WTC11 (cell line): ENCODE data around the gene ATP13A2. TPM values are rescaled to one million over a fixed set of nuclear protein-coding genes. Genes with fewer than 3 reads are reported as not detected.

Experiments used
- ATAC-seq: fragments of 200-7000 bp; cut with Tn5 transposase; 2 replicates; pipeline ENCODE4 v1.10.0; 2021; ENCODE audit warnings: mild to moderate bottlenecking, moderate library complexity
- CTCF ChIA-PET: fragments of 300-600 bp; sonication (Branson Sonifier 250); formaldehyde crosslinking; loops from one replicate; lab custom pipeline; 2021; ENCODE audit warnings: antibody characterized with exemption; lab: Charles Lee
- POLR2A ChIA-PET: fragments of 350-600 bp; sonication (Branson Sonifier 250); formaldehyde crosslinking; loops from one replicate; lab custom pipeline; 2021; ENCODE audit warnings: antibody characterized with exemption; lab: Charles Lee
- DNase-seq: peaks from one replicate; pipeline ENCODE4 v3.0.0; 2021; ENCODE audit warnings: low spot score
- H3K27ac Mint-ChIP-seq: 2 replicates; pipeline ENCODE4 v1.8.0; 2021; ENCODE audit warnings: mixed read lengths
- H3K27me3 Mint-ChIP-seq: 2 replicates; pipeline ENCODE4 v1.8.0; 2021; ENCODE audit warnings: low read depth, mild to moderate bottlenecking, moderate library complexity, mixed read lengths
- H3K36me3 Mint-ChIP-seq: 2 replicates; pipeline ENCODE4 v1.8.0; 2021; ENCODE audit warnings: mixed read lengths
- H3K4me1 Mint-ChIP-seq: 2 replicates; pipeline ENCODE4 v1.8.0; 2022; ENCODE audit warnings: mixed read lengths
- H3K4me3 Mint-ChIP-seq: 2 replicates; pipeline ENCODE4 v1.8.0; 2021; ENCODE audit warnings: mild to moderate bottlenecking, moderate library complexity, mixed read lengths
- H3K9me3 Mint-ChIP-seq: 2 replicates; pipeline ENCODE4 v1.8.0; 2021; ENCODE audit warnings: mixed read lengths
- ETV6 ChIP-seq: sonication (generic); formaldehyde crosslinking; IDR thresholded peaks from 2 replicates; pipeline ENCODE4 v1.8.1; 2022; ENCODE audit warnings: mild to moderate bottlenecking, missing genetic modification reagents
- HMGA2 ChIP-seq: fragments of 250-450 bp; sonication (Bioruptor Pico); IDR thresholded peaks from 2 replicates; pipeline ENCODE4 v1.4.0; 2021; ENCODE audit warnings: mild to moderate bottlenecking, moderate library complexity
- KAT7 ChIP-seq: sonication (generic); formaldehyde crosslinking; IDR thresholded peaks from 2 replicates; pipeline ENCODE4 v1.8.1; 2023; ENCODE audit warnings: missing genetic modification reagents, mild to moderate bottlenecking, borderline replicate concordance
- NFATC4 ChIP-seq: fragments of 250-450 bp; sonication (Bioruptor Pico); IDR thresholded peaks from 2 replicates; pipeline ENCODE4 v1.9.0; 2021; ENCODE audit warnings: mild to moderate bottlenecking
- NFYB ChIP-seq: sonication (generic); formaldehyde crosslinking; conservative IDR thresholded peaks from 2 replicates; pipeline ENCODE4 v1.8.0; 2022; ENCODE audit warnings: low read depth, missing genetic modification reagents
- OVOL2 ChIP-seq: fragments of 250-450 bp; sonication (Bioruptor Pico); IDR thresholded peaks from 2 replicates; pipeline ENCODE4 v1.9.0; 2021; ENCODE audit warnings: mild to moderate bottlenecking, borderline replicate concordance
- RELA ChIP-seq: sonication (generic); formaldehyde crosslinking; IDR thresholded peaks from 2 replicates; pipeline ENCODE4 v1.8.1; 2022; ENCODE audit warnings: missing genetic modification reagents, mild to moderate bottlenecking, borderline replicate concordance
- SMAD3 ChIP-seq: sonication (generic); formaldehyde crosslinking; IDR thresholded peaks from 2 replicates; pipeline ENCODE4 v1.8.0; 2022; ENCODE audit warnings: missing genetic modification reagents, mild to moderate bottlenecking, borderline replicate concordance
- SP1 ChIP-seq: sonication (generic); formaldehyde crosslinking; conservative IDR thresholded peaks from 2 replicates; pipeline ENCODE4 v1.8.1; 2022; ENCODE audit warnings: missing genetic modification reagents
- TCF7 ChIP-seq: sonication (generic); formaldehyde crosslinking; IDR thresholded peaks from 2 replicates; pipeline ENCODE4 v1.8.0; 2022; ENCODE audit warnings: mild to moderate bottlenecking, low read depth, missing genetic modification reagents, moderate library complexity
- TEAD1 ChIP-seq: sonication (generic); formaldehyde crosslinking; IDR thresholded peaks from 2 replicates; pipeline ENCODE4 v1.8.0; 2022; ENCODE audit warnings: mild to moderate bottlenecking, missing genetic modification reagents
- ZNF121 ChIP-seq: sonication (generic); formaldehyde crosslinking; IDR thresholded peaks from 2 replicates; pipeline ENCODE4 v1.8.0; 2023; ENCODE audit warnings: missing genetic modification reagents
- ZNF219 ChIP-seq: sonication (generic); formaldehyde crosslinking; IDR thresholded peaks from 2 replicates; pipeline ENCODE4 v1.8.0; 2023; ENCODE audit warnings: missing genetic modification reagents, mild to moderate bottlenecking, borderline replicate concordance
- ZNF232 ChIP-seq: sonication (generic); formaldehyde crosslinking; IDR thresholded peaks from 2 replicates; pipeline ENCODE4 v1.8.0; 2022; ENCODE audit warnings: mild to moderate bottlenecking, missing genetic modification reagents
- ZNF416 ChIP-seq: fragments of 250-450 bp; sonication (Bioruptor Pico); IDR thresholded peaks from 2 replicates; pipeline ENCODE4 v1.9.0; 2021; ENCODE audit warnings: mild to moderate bottlenecking, inconsistent platforms
- total RNA-seq: library from RNA; stranded (reverse); gene quantifications from 3 replicates; pipeline ENCODE4 v1.2.3, GENCODE V29; 2021
- TF ChIP-seq, protein P1 (sequence below): fragments of 250-450 bp; sonication (Bioruptor Pico); IDR thresholded peaks from 2 replicates; pipeline ENCODE4 v1.9.0; 2021; ENCODE audit warnings: mild to moderate bottlenecking
- TF ChIP-seq, protein P2 (sequence below): fragments of 250-450 bp; sonication (Bioruptor Pico); IDR thresholded peaks from 2 replicates; pipeline ENCODE4 v1.9.0; 2021; ENCODE audit warnings: mild to moderate bottlenecking, borderline replicate concordance
- TF ChIP-seq, protein P3 (sequence below): sonication (generic); formaldehyde crosslinking; IDR thresholded peaks from 2 replicates; pipeline ENCODE4 v1.8.0; 2022; ENCODE audit warnings: mild to moderate bottlenecking, missing genetic modification reagents
- TF ChIP-seq, protein P4 (sequence below): sonication (generic); formaldehyde crosslinking; IDR thresholded peaks from 2 replicates; pipeline ENCODE4 v1.8.0; 2023; ENCODE audit warnings: missing genetic modification reagents
- TF ChIP-seq, protein P5 (sequence below): sonication (generic); formaldehyde crosslinking; IDR thresholded peaks from 2 replicates; pipeline ENCODE4 v1.8.0; 2022; ENCODE audit warnings: missing genetic modification reagents
- TF ChIP-seq, protein P6 (sequence below): sonication (generic); formaldehyde crosslinking; conservative IDR thresholded peaks from 2 replicates; pipeline ENCODE4 v1.8.1; 2022; ENCODE audit warnings: mild to moderate bottlenecking, missing genetic modification reagents

ATP13A2 gene
- total RNA-seq, 1 experiment from 2014 or later: 95.9 TPM

DNA sequence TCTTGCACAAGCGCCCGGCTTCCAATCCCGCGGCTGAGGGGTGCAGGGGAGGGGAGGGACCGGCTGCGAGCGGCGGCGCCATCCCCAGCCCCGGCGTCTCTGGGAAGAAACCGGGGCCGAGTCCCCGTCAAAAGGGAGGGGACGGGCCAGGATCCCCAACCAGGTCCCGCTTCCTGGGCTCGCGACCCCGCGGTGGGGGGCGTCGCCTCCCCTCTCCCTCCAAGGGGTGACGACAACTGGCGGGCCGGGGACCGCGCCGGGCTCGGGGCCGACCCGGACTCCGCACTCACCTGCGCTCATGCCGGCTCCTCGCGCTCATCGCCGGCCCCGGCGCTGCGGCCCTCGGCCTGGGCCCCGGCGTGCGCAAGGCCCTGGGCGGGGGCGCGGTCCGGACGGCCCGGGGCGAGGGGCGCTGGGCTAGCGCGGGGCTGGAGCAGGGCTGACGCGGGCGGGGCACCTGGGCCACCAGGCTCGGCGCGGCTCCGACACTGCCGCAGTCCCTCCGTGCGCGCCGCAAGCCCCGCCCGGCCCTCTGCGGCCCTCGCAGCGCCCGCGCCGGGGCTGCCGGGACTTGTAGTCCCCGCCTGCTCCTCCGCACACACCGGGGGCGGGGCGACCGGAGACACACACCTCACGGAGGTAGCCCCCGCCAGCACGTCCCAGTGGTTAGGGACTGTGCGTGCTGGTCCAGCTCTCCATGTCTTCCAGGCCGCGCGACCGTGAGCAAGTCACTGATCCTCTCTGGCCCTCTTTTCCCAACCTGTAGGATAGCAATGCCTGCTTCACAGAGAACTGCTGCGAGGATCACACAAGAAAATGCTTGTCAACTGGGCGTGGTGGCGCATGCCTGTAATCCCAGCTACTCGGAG lies at the start of gene ATP13A2 (continued):
- TF ChIP-seq, protein P1, sequence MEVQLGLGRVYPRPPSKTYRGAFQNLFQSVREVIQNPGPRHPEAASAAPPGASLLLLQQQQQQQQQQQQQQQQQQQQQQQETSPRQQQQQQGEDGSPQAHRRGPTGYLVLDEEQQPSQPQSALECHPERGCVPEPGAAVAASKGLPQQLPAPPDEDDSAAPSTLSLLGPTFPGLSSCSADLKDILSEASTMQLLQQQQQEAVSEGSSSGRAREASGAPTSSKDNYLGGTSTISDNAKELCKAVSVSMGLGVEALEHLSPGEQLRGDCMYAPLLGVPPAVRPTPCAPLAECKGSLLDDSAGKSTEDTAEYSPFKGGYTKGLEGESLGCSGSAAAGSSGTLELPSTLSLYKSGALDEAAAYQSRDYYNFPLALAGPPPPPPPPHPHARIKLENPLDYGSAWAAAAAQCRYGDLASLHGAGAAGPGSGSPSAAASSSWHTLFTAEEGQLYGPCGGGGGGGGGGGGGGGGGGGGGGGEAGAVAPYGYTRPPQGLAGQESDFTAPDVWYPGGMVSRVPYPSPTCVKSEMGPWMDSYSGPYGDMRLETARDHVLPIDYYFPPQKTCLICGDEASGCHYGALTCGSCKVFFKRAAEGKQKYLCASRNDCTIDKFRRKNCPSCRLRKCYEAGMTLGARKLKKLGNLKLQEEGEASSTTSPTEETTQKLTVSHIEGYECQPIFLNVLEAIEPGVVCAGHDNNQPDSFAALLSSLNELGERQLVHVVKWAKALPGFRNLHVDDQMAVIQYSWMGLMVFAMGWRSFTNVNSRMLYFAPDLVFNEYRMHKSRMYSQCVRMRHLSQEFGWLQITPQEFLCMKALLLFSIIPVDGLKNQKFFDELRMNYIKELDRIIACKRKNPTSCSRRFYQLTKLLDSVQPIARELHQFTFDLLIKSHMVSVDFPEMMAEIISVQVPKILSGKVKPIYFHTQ: no peak
- TF ChIP-seq, protein P2, sequence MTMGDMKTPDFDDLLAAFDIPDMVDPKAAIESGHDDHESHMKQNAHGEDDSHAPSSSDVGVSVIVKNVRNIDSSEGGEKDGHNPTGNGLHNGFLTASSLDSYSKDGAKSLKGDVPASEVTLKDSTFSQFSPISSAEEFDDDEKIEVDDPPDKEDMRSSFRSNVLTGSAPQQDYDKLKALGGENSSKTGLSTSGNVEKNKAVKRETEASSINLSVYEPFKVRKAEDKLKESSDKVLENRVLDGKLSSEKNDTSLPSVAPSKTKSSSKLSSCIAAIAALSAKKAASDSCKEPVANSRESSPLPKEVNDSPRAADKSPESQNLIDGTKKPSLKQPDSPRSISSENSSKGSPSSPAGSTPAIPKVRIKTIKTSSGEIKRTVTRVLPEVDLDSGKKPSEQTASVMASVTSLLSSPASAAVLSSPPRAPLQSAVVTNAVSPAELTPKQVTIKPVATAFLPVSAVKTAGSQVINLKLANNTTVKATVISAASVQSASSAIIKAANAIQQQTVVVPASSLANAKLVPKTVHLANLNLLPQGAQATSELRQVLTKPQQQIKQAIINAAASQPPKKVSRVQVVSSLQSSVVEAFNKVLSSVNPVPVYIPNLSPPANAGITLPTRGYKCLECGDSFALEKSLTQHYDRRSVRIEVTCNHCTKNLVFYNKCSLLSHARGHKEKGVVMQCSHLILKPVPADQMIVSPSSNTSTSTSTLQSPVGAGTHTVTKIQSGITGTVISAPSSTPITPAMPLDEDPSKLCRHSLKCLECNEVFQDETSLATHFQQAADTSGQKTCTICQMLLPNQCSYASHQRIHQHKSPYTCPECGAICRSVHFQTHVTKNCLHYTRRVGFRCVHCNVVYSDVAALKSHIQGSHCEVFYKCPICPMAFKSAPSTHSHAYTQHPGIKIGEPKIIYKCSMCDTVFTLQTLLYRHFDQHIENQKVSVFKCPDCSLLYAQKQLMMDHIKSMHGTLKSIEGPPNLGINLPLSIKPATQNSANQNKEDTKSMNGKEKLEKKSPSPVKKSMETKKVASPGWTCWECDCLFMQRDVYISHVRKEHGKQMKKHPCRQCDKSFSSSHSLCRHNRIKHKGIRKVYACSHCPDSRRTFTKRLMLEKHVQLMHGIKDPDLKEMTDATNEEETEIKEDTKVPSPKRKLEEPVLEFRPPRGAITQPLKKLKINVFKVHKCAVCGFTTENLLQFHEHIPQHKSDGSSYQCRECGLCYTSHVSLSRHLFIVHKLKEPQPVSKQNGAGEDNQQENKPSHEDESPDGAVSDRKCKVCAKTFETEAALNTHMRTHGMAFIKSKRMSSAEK: no peak
- TF ChIP-seq SMAD3 (no peak), ETV6 (CRISPR knock-in tag) (peak; percentile 22; the same call in 1 of the 2 replicates), ZNF219 (CRISPR knock-in tag) (peak; percentile 73; the same call in 1 of the 2 replicates), TCF7 (CRISPR knock-in tag) (0 out of 2 replicates have a peak, but pooled peaks have one; percentile 4), ZNF121 (peak; percentile 74; the same call in 1 of the 2 replicates), NFATC4 (CRISPR knock-in tag) (no peak), KAT7 (CRISPR knock-in tag) (0 out of 2 replicates have a peak, but pooled peaks have one; percentile 38), ZNF416 (CRISPR knock-in tag) (no peak), TEAD1 (CRISPR knock-in tag) (0 out of 2 replicates have a peak, but pooled peaks have one; percentile 3), SP1 (CRISPR knock-in tag) (peak; percentile 88)
- TF ChIP-seq, protein P3, sequence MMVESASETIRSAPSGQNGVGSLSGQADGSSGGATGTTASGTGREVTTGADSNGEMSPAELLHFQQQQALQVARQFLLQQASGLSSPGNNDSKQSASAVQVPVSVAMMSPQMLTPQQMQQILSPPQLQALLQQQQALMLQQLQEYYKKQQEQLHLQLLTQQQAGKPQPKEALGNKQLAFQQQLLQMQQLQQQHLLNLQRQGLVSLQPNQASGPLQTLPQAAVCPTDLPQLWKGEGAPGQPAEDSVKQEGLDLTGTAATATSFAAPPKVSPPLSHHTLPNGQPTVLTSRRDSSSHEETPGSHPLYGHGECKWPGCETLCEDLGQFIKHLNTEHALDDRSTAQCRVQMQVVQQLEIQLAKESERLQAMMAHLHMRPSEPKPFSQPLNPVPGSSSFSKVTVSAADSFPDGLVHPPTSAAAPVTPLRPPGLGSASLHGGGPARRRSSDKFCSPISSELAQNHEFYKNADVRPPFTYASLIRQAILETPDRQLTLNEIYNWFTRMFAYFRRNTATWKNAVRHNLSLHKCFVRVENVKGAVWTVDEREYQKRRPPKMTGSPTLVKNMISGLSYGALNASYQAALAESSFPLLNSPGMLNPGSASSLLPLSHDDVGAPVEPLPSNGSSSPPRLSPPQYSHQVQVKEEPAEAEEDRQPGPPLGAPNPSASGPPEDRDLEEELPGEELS (CRISPR knock-in tag): 0 out of 2 replicates have a peak, but pooled peaks have one; percentile 20
- TF ChIP-seq, protein P4, sequence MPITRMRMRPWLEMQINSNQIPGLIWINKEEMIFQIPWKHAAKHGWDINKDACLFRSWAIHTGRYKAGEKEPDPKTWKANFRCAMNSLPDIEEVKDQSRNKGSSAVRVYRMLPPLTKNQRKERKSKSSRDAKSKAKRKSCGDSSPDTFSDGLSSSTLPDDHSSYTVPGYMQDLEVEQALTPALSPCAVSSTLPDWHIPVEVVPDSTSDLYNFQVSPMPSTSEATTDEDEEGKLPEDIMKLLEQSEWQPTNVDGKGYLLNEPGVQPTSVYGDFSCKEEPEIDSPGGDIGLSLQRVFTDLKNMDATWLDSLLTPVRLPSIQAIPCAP (CRISPR knock-in tag): no peak
- TF ChIP-seq, all 79 proteins: peak for 15

DNA sequence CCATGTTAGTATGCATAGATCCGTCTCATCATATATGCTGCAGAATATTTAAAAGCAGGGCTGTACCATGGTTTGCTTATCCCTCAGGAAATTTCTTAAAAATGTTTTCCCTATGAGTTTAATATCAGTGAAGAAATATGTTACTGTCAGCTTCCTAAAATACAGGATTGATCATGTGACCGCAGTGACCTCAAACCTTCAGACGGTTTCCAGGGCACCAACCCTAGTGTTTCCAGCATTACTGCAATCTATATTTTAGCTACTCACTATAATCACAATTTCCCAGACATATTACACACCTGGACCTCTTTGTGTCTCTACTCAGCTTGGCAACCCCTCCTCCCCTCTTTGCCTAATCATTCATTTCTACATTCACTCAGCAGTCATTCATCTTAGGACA lies 49.8 kb upstream of the ATP13A2 start:
- no peak for ATAC-seq
- H3K27ac Mint-ChIP-seq: no peak overlapping the region
- H3K4me1 Mint-ChIP-seq: peaks cover 39% of the 10 kb centered on the region
- no peak overlapping the region for H3K4me3 Mint-ChIP-seq
- peaks cover 6% of the 10 kb centered on the region; the same call in 1 of the 2 replicates for H3K9me3 Mint-ChIP-seq
- CTCF ChIA-PET: interaction anchor here (2.1 to 2.8 kb wide), 4 partner anchors 14 to 176 kb away, joined by 6 to 24 read pairs (median 18); no protein-coding TSS in a partner anchor
- H3K36me3 Mint-ChIP-seq: no peaks in the 10 kb centered on the region
- DNase-seq: no peak
- H3K27me3 Mint-ChIP-seq: no peaks in the 10 kb centered on the region
- POLR2A ChIA-PET: no interaction called here
- TF ChIP-seq OVOL2 (no peak), ZNF121 (no peak), RELA (CRISPR knock-in tag) (no peak), SMAD3 (no peak), ZNF219 (CRISPR knock-in tag) (no peak), ZNF416 (CRISPR knock-in tag) (no peak), HMGA2 (CRISPR knock-in tag) (no peak), ZNF232 (CRISPR knock-in tag) (no peak), TCF7 (CRISPR knock-in tag) (no peak), NFYB (CRISPR knock-in tag) (no peak)
- TF ChIP-seq, protein P5, sequence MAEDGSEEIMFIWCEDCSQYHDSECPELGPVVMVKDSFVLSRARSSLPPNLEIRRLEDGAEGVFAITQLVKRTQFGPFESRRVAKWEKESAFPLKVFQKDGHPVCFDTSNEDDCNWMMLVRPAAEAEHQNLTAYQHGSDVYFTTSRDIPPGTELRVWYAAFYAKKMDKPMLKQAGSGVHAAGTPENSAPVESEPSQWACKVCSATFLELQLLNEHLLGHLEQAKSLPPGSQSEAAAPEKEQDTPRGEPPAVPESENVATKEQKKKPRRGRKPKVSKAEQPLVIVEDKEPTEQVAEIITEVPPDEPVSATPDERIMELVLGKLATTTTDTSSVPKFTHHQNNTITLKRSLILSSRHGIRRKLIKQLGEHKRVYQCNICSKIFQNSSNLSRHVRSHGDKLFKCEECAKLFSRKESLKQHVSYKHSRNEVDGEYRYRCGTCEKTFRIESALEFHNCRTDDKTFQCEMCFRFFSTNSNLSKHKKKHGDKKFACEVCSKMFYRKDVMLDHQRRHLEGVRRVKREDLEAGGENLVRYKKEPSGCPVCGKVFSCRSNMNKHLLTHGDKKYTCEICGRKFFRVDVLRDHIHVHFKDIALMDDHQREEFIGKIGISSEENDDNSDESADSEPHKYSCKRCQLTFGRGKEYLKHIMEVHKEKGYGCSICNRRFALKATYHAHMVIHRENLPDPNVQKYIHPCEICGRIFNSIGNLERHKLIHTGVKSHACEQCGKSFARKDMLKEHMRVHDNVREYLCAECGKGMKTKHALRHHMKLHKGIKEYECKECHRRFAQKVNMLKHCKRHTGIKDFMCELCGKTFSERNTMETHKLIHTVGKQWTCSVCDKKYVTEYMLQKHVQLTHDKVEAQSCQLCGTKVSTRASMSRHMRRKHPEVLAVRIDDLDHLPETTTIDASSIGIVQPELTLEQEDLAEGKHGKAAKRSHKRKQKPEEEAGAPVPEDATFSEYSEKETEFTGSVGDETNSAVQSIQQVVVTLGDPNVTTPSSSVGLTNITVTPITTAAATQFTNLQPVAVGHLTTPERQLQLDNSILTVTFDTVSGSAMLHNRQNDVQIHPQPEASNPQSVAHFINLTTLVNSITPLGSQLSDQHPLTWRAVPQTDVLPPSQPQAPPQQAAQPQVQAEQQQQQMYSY (CRISPR knock-in tag): no peak
- TF ChIP-seq, protein P6, sequence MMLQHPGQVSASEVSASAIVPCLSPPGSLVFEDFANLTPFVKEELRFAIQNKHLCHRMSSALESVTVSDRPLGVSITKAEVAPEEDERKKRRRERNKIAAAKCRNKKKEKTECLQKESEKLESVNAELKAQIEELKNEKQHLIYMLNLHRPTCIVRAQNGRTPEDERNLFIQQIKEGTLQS (CRISPR knock-in tag): no peak
